NOMO-1 treated with DMSO at 0.1 percent for 48 hours (cell line): ENCODE data around the gene NECAP2.
A peak's percentile ranks its signal among the peaks of the same experiment; 100 is the strongest.
"Not testable (repeated sequence)": the region's sequence is repeated elsewhere in the genome, so short reads cannot be mapped to it uniquely, and the experiment has no call there.

Experiments
- DNase-seq: peaks from one replicate; lab custom pipeline; 2025; ENCODE audit not compliant: unreplicated experiment; lab: John Stamatoyannopoulos, UW

The NECAP2 gene

GRCh38 chr1:16492937-16493336 lies 52.4 kb downstream of the NECAP2 start:
- not testable (repeated sequence) for DNase-seq

GRCh38 chr1:16493731-16494130 lies 53.2 kb downstream of the NECAP2 start:
- not testable (repeated sequence) for DNase-seq

GRCh38 chr1:16497474-16497904 lies 57.0 kb downstream of the NECAP2 start:
- not testable (repeated sequence) for DNase-seq

GRCh38 chr1:16498047-16498446 lies 57.5 kb downstream of the NECAP2 start:
- not testable (repeated sequence) for DNase-seq

GRCh38 chr1:16498573-16499413 lies 58.3 kb downstream of the NECAP2 start:
- DNase-seq, result peak; percentile 75

- DNase-seq, result not testable (repeated sequence)
These were observed 59.9 kb downstream of the NECAP2 start for GRCh38 chr1:16500466-16500865.

GRCh38 chr1:16500975-16501374 lies 60.5 kb downstream of the NECAP2 start:
- peak; percentile 8 for DNase-seq

GRCh38 chr1:16501446-16501845 lies 60.9 kb downstream of the NECAP2 start:
- not testable (repeated sequence) for DNase-seq

GRCh38 chr1:16503494-16503893 lies 63.0 kb downstream of the NECAP2 start:
- DNase-seq, result no peak

GRCh38 chr1:16505870-16506269 lies 65.3 kb downstream of the NECAP2 start:
- not testable (repeated sequence) for DNase-seq

- not testable (repeated sequence) for DNase-seq
These were observed 66.0 kb downstream of the NECAP2 start for GRCh38 chr1:16506364-16507136.

- peak; percentile 10 for DNase-seq
These were observed 68.4 kb downstream of the NECAP2 start for GRCh38 chr1:16508861-16509445.
